ENCODE data around the gene PGAP3.

The PGAP3 gene

DNA sequence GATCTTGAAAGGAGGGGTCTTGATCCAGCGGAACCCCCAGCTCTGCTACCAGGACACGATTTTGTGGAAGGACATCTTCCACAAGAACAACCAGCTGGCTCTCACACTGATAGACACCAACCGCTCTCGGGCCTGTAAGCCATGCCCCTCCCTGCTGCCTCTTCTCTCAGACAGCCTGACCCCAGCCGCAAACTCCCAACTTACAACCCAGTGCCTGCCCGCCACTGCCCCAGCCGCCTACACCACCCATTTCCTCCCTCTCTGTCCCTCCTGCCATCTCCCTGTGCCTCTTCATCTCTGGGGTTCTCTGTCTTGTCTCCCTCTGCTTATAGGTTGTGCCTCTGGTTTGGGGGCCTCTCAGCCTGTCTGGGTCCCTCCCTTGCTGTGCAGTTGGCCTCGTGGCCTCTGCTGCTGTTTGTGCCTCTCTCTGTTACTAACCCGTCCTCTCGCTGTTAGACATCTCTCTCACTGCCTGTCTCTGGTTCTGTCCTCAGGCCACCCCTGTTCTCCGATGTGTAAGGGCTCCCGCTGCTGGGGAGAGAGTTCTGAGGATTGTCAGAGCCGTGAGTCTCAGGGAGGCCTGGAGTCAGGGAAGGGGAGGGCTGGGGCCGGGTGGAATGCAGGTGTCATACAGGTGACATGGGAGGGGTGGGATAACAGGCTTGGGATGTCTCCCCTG, 21.6 kb upstream of the PGAP3 start:
- Mint-ChIP-seq H3K4me3 (no peak overlapping the region), H3K27me3 (ENCODE audit: low read depth) (no peaks in the 10 kb centered on the region), H3K27ac (no peak overlapping the region), H3K4me1 (peaks cover 33% of the 10 kb centered on the region), H3K36me3 (ENCODE audit: low read depth) (peaks cover 42% of the 10 kb centered on the region), H3K9me3 (no peaks in the 10 kb centered on the region)
- TF ChIP-seq, protein P1, sequence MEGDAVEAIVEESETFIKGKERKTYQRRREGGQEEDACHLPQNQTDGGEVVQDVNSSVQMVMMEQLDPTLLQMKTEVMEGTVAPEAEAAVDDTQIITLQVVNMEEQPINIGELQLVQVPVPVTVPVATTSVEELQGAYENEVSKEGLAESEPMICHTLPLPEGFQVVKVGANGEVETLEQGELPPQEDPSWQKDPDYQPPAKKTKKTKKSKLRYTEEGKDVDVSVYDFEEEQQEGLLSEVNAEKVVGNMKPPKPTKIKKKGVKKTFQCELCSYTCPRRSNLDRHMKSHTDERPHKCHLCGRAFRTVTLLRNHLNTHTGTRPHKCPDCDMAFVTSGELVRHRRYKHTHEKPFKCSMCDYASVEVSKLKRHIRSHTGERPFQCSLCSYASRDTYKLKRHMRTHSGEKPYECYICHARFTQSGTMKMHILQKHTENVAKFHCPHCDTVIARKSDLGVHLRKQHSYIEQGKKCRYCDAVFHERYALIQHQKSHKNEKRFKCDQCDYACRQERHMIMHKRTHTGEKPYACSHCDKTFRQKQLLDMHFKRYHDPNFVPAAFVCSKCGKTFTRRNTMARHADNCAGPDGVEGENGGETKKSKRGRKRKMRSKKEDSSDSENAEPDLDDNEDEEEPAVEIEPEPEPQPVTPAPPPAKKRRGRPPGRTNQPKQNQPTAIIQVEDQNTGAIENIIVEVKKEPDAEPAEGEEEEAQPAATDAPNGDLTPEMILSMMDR (IDR thresholded peaks at IDR 0.05; ENCODE audit: unreplicated experiment in 3 of 3) = no peak

DNA sequence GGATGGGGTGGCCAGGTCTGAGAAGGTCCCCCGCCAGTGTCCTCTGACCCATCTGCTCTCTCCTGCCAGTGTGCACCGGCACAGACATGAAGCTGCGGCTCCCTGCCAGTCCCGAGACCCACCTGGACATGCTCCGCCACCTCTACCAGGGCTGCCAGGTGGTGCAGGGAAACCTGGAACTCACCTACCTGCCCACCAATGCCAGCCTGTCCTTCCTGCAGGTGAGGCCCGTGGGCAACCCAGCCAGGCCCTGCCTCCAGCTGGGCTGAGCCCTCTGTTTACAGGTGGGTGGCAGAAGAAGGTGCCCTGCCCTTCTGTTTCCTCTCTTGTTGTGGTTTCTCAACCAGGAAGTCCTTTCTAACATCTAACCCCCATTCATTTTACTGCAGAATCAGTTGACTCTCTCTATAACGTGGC, 19.1 kb upstream of the PGAP3 start:
- TF ChIP-seq, protein P1 (IDR thresholded peaks at IDR 0.05; ENCODE audit: unreplicated experiment in 3 of 3) = no peak
- Mint-ChIP-seq H3K9me3 (no peaks in the 10 kb centered on the region), H3K27me3 (ENCODE audit: low read depth) (no peaks in the 10 kb centered on the region), H3K36me3 (ENCODE audit: low read depth) (peaks cover 38% of the 10 kb centered on the region), H3K4me3 (peak overlapping the region in 1 of 3 experiments; percentile 3), H3K4me1 (peaks cover 56% of the 10 kb centered on the region), H3K27ac (no peak overlapping the region)

DNA sequence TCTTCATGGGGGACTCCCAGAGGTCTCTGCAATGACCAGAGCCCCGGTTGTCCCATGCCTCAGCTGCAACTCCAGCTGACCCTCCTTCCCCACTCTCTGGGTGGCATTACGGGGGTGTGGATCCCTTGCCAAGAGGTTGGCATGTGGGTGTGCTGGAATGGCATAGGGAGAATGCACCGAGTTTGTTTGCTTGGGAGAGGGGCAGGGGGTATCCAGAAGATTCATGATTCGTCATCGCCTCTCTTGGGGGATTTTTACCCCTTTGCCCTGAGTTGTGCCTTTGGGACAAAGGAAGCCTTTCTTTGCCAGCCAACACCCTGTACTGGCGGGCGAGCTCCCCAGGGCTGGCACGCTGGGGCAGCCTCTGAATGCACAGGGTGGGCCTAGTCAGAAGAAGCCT, 18.5 kb upstream of the PGAP3 start:
- no peak overlapping the region for H3K27ac Mint-ChIP-seq
- TF ChIP-seq, protein P1 (IDR thresholded peaks at IDR 0.05; ENCODE audit: unreplicated experiment in 3 of 3) = no peak
- H3K4me3 Mint-ChIP-seq = no peak overlapping the region
- H3K36me3 Mint-ChIP-seq (ENCODE audit: low read depth) = peaks cover 32% of the 10 kb centered on the region
- H3K4me1 Mint-ChIP-seq = peaks cover 62% of the 10 kb centered on the region
- no peaks in the 10 kb centered on the region for H3K27me3 Mint-ChIP-seq (ENCODE audit: low read depth)
- H3K9me3 Mint-ChIP-seq = no peaks in the 10 kb centered on the region

- TF ChIP-seq, protein P1 (IDR thresholded peaks at IDR 0.05; ENCODE audit: unreplicated experiment in 3 of 3) = no peak
- Mint-ChIP-seq H3K36me3 (ENCODE audit: low read depth) (peaks cover 32% of the 10 kb centered on the region), H3K27ac (peak overlapping the region in 2 of 3 experiments; percentile 34 to 72), H3K27me3 (ENCODE audit: low read depth) (no peaks in the 10 kb centered on the region), H3K9me3 (no peaks in the 10 kb centered on the region), H3K4me1 (peaks cover 66% of the 10 kb centered on the region), H3K4me3 (peak overlapping the region in 2 of 3 experiments; percentile 19 to 65)
Observed at GRCh38 chr17:39705786-39706348, 18.0 kb upstream of the PGAP3 start.

GRCh38 chr17:39704821-39705551, 17.1 kb upstream of the PGAP3 start:
- Mint-ChIP-seq H3K36me3 (ENCODE audit: low read depth) (peaks cover 26% of the 10 kb centered on the region), H3K4me1 (peaks cover 66% of the 10 kb centered on the region), H3K27ac (peak overlapping the region; percentile 34 to 72 (median 66)), H3K9me3 (no peaks in the 10 kb centered on the region), H3K27me3 (ENCODE audit: low read depth) (no peaks in the 10 kb centered on the region), H3K4me3 (peak overlapping the region in 2 of 3 experiments; percentile 57 to 65)
- TF ChIP-seq, protein P1 (IDR thresholded peaks at IDR 0.05; ENCODE audit: unreplicated experiment in 3 of 3) = no peak
